Activated gamma-delta T cell treated with Interleukin-2 at 50 U/mL for 16 hours (primary cell): Measurements from ENCODE around the gene LENEP.

Experiments
- DNase-seq: peaks from one replicate; pipeline ENCODE4 v3.0.0-alpha.2; 2020

Gene LENEP

GRCh38 chr1:154961207-154962155 is 31.9 kb upstream of the LENEP start, which contains the start of gene PYGO2:
Gene PYGO2 (minus strand): TSS chr1:154961782. CDS start chr1:154961576, 206 bp downstream.
- peak; percentile 76 for DNase-seq

DNA sequence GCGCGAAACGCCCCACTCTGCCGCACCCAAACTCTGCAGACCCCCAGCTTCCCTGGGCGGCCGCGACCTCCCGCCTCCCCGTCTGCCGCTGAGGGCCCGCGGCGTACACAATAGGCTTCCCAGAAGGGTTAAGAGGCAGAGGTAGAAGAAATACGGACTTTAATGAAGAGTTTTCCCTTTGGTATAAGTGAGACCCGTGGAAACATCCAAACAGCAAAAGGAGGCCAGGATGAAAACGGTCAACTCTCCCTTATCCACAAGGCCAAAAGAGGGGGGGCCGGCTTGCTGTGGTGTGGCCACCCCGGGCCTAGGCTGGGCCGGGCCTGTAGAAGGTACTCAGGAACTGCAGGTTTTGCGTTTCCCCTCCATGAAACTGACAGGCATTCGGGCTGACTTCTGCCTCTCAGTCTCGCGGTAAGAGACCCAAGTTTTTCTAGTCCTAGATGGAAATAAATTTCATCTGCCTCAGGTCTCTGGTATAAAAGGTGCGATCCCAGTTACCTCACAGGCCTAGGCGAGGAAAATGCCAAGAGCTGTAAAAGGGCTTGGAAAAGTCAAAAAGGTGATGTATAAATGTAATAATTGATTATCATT is 31.1 kb upstream of the LENEP start:
- DNase-seq = no peak

- DNase-seq = no peak
Measured at GRCh38 chr1:154962795-154963330, 30.5 kb upstream of the LENEP start.

DNA sequence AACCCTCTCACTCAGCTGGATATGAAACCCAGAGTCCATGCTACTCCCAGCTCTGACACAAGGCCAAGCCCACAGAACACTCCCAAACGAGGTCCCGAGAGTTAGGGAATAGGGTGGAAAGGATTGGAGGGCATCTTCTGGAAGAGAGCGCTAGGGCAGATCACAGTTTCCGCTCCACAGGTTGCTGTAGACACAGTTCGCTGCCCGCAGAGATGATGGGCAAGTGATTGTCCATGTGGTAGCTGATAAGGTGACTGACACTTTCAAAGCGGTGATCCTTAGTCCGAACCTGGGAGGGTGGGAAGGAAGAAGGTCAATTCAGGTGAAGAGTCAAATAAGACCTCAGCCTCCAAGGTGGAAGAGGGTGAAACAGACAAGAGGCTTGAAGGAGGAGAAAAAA is 29.7 kb upstream of the LENEP start:
- no peak for DNase-seq

DNA sequence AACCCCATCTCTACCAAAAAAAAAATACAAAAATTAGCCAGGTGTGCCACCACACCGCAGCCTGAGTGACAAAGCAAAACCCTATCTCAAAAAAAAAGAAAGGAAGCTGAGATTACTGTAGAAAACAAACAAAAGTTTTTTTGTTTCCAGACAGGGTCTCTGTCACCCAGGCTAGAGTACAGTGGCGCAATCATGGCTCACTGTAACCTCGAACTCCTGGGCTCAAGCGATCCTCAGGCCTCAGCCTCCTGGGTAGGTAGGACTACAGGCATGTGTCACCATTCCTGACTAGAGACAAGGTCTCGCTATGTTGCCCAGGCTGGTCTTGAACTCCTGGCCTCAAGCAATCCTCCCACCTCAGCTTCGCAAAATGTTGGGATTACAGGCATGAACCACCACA is 29.0 kb upstream of the LENEP start:
- no peak for DNase-seq

- no peak for DNase-seq
Measured at GRCh38 chr1:154966111-154966510, 27.3 kb upstream of the LENEP start.

GRCh38 chr1:154967331-154967950 is 25.9 kb upstream of the LENEP start:
- no peak for DNase-seq

GRCh38 chr1:154968731-154969130 is 24.7 kb upstream of the LENEP start:
- DNase-seq = no peak

- DNase-seq = no peak
Measured at GRCh38 chr1:154969246-154969645, 24.1 kb upstream of the LENEP start.

GRCh38 chr1:154969860-154970452 is 23.4 kb upstream of the LENEP start:
- no peak for DNase-seq

- no peak for DNase-seq
Measured at GRCh38 chr1:154970631-154971340, 22.6 kb upstream of the LENEP start, which contains the start of gene SHC1. Gene SHC1 (minus strand): TSS chr1:154970747. CDS start chr1:154970526, 221 bp downstream.

GRCh38 chr1:154971341-154971998 is 21.9 kb upstream of the LENEP start:
- no peak for DNase-seq

GRCh38 chr1:154972213-154972516 is 21.2 kb upstream of the LENEP start:
- DNase-seq = no peak

DNA sequence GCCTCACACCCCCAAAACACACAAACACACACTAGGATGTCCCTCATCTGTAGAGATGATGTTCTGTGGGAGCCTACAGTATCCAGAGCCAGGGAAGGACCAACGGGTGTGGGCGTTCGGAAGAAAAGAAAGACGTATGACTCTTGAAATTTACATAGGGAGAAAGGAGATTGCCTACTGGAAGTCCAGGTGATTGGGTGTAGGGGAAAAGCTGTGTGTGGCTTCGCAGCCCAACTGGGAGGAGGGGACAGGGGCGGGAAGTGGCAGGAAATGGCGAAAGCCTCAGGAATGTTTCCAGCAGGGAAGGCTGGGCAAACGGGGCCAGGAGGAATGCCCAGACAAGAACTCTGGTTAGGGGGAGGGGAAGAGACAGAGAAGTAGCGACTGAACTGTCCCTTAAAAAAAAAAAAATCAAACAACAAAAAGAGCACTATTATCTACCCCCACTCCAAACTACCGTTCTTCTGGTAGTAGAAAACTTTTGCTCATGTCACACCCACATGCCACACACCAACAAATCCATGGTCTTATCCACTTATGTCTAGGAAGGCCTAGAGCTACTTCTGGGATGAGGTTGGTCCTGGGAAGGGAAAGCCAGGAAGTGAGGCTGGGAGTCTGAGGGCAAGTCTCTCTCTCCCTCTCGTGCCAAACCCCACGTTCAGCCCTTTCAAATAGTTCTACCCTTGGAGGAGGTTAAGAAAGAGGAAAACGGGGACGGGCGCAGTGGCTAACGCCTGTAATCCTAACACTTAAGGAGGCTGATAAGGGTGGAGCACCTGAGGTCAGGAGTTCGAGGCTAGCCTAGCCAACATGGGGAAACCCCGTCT is 20.7 kb upstream of the LENEP start:
- no peak for DNase-seq

- peak; percentile 89 for DNase-seq
Measured at GRCh38 chr1:154973344-154974101, 19.9 kb upstream of the LENEP start.

GRCh38 chr1:154974102-154974807 is 19.1 kb upstream of the LENEP start, which contains the start of gene CKS1B:
Gene CKS1B (plus strand): TSS chr1:154974681. CDS start chr1:154974746, 65 bp downstream.
- peak; percentile 96 for DNase-seq

DNA sequence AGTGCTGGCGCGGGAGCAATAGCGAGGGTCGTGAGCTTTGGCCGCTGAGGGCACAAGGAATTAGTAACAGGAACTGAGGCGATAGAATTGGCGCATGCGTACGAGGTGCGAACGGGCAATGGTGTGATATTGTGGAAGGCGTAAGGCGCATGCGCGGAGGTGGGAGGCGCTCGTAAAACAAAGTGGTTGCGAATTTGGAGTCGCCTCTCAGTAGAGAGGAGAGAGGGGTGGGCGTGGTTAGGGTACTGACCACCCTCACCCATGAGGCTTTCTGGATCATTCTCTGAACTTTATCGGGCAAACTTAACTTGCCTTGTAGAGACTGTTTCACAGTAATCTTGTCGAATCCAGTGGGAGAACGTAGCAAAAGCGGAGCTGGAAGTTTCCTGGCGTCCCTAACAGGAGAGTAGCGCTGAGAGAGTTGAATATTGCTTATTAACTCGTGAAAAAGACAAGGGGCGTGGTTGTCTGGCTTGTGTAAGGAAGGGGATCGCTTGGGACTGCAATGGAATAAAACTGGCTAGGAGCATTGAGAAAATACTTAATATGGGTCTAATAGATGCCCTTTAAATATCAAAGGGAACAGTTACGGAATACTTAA is 18.5 kb upstream of the LENEP start:
- DNase-seq = peak; percentile 94

DNA sequence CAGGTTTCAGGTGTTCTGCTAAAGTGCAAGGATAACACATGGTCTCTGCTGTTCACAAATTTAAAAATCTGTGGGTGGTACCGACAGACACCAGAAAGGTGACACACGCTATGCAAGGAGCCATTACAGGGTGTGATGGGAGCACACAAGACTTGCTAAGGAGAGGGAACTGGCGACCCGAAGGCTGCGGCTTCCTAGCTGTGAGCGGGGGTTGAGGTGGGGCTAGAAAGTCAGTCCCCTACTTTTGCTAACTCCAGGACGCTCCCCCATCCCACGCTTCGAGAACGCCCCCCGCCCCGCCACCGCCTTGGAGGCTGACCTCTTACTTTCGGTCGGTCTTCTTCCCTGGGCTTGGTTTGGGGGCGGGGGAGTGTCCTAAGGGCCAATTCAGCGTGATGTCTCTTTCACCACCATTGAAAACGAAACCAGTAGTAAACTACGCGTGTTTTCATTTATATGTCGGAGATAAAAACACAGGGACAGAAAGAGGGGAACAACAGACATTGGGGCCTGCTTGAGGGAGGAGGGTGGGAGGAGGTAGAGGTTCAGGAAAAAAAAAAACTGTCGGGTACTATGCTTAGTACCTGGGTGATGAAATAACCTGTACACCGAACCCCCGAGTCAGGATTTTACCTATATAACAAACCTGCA is 17.9 kb upstream of the LENEP start:
- DNase-seq = peak; percentile 41
